Measurements from ENCODE around the gene ITGB3BP.
"Not testable (repeated sequence)": the region's sequence is repeated elsewhere in the genome, so short reads cannot be mapped to it uniquely, and the experiment has no call there.

The ITGB3BP gene

DNA sequence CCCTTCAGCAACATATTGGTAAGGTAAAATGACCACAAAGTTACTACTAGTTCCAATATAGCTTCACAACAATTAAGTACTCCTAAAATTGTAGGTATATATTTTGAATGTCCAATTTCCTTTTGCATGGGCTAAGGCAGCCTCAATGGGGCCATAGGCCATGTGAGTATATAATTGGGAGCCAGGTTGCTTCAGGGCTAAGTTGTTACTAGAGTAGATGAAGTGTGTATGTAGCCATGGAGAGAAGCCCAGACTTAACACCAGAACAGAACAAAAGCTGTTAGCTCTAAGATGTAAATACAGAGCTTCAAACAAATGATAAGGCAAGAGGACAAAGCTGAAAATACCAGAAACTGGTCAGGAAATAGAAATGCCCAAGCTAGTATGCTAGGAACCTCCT lies 16.2 kb downstream of the ITGB3BP start:
- DNase-seq (ENCODE audit: low read depth): no peak

DNA sequence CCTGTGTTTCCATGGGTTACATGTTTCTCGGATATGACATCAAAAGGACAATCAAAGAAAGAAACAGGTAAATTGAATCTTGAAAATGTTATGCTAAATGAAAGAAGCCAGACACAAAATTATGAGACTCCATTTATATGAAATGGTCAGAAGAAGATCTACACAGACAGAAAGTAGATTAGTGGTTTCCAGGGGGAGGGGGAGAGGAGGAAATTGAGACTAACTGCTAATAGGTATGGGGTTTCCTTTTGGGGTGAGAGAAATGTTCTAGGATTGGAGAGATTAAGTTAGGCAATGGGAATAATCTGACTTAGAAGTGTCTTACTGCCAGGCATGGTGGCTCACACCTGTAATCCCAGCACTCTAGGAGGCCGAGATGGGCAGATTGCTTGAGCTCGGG lies 21.8 kb downstream of the ITGB3BP start:
- no peak for DNase-seq (ENCODE audit: low read depth)

DNA sequence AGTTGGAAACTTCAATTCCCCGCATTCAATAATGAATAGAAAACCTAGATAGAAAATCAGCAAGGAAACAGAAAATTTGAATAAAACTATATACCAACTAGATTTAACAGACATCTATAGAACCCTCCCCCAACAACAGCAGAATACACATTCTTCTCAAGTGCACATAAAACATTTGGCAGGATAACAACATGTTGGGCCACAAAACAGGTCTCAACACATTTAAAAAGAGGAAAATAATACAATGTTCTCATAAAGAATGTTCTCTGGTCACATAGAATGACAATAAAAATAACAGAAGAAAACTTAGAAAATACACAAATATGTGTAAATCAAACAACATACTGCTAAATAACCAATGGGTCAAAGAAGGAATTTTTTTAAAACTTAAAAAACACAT lies 24.9 kb downstream of the ITGB3BP start:
- no peak for DNase-seq (ENCODE audit: low read depth)

DNA sequence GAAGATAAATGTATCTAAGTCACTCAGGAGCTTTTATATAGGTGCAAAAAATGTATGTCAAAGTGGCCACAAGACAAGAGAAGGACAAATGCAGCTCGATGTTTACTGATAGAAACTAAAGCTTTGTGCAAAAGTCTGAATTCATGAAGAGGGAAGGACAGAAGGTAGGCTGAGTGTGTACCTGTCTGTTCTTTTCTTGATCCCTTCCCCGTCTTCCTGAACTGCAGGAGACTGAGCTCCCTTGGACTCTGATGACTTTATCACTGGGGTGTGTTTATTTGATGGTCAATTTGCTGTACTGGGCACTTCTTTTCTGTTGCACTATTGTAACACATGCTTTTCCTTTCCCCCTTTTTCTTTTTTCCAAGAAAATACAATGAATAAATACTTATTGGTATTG lies 25.4 kb downstream of the ITGB3BP start:
- DNase-seq (ENCODE audit: low read depth): no peak

DNA sequence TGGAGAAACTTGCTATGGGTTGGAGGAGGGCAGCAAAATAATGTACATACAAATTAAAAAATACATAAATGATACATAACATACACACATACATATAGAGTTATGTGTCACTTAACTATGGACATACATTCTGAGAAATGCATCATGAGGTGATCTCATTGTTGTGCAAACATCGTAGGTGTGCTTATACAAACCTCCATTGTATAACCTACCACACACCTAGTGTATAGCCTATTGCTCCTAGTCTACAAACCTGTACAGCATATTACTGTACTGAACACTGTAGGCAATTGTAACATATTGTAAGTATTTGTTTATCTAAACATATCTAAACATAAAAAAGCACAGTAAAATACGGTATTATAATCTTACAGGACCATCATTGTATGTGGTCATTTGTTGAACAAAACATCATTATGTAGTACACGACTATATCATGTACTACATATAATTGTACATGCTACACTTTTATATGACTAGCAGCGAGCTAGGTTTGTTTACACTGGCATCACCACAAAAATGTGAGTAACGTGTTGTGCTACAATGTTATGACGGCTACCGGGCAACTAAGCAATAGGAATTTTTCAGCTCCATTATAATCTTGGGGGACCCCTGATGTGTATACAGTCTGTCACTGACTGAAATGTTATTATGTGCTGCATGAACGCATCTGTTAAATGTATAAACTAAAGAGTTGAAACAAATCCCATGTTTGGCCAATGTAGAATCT lies 35.5 kb downstream of the ITGB3BP start:
- peak; percentile 34 for DNase-seq (ENCODE audit: low read depth)

DNA sequence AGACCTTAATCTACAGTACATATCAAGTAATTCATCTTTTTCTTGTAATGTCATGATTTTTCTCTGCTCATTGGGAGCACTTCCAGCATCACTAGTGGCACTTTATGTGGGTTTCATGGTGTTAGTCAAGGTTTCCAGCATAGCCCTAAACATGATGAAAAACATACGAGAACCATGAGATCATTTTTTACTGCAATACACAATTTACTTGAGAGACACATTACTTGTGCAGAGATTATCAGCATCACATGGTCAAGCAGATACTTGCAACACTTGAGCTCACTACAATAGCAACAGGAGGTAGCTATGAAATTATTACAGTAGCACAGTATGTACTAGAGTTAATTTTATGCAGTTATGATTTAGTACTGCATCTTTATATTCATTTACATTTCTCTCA lies 36.4 kb downstream of the ITGB3BP start:
- DNase-seq (ENCODE audit: low read depth): no peak

DNA sequence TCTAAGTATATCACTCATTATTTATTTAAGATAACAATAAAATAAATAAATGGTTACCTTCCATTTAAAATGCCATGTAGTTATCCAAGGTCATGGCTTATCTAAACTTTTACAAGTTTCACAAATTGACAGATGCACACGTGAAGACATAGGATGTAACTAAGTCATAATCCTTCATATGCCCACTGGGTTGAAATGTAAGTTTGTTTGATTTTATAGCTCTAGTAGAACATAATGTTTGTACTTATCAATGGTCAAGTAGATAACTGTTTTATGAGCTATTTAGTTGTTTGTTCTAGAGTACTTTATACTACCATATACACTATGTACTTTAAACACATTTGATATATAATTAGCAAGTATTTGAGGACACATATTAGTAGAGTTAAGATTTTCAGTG lies 43.0 kb downstream of the ITGB3BP start:
- no peak for DNase-seq (ENCODE audit: low read depth)

DNA sequence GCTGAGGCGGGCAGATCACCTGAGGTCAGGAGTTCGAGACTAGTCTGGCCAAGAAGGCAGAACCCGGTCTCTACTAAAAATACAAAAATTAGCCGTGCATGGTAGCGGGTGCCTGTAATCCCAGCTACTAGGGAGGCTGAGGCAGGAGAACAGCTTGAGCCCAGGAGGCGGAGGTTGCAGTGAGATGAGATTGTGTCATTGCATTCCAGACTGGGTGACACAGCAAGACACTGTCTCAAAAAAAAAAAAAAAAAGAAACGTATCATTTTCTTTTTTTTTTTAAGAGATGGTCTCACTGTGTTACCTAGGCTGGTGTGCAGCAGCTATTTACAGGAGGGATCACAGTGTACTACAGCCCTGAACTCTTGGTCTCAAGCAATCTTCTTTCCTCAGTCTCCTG lies 47.3 kb downstream of the ITGB3BP start:
- DNase-seq (ENCODE audit: low read depth): no peak

DNA sequence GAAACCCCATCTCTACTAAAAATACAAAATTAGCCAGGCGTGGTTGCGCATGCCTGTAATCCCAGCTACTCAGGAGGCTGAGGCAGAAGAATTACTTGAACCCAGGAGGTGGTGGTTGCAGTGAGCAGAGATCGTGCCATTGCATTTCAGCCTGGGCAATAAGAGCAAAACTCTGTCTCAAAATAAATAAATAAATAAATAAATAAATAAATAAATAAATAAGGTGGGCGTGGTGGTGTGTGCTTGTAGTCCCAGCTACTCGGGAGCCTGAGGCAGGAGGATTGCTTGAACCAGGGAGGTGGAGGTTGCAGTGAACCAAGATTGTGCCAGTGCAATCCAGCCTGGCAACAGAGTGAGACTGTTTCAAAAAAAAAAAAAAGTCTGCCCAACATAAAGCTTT lies 54.3 kb downstream of the ITGB3BP start:
- DNase-seq (ENCODE audit: low read depth): not testable (repeated sequence)

DNA sequence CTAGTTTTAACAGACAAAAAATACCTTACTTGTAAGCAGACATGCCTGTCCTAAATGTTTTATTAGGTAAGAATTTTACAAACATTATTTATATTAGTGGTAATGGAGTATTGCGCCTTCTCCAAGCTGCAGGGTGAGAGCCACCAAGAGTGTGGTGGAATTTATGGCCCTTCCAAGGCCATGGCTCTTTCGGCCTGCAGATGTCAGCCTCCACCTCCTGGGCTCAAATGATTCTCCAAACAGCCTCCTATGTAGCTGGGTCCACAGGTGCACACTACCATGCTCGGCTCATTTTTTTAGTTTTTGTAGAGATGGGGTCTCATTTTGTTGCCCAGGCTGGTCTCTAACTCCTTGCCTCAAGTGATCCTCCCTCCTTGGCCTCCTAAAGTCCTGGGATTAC lies 56.3 kb downstream of the ITGB3BP start:
- DNase-seq (ENCODE audit: low read depth): no peak

DNA sequence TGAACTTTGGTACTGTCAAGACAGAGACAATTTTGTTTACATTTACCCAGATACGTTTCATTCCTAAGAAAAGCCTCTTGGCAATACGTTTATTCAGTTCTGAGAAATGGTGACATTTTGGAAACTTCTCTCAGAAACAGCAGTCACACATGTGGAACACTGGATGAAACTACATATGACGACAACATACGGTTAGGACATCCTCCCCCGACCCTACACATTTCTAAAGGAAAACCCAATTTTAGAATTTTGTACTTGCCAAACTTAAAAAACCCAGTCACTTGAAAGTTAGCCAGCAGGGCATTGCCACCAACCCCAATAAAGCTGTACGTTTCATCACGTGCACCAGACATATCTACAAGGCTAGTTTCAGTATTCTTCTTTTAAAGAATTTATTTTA lies 56.8 kb downstream of the ITGB3BP start:
- DNase-seq (ENCODE audit: low read depth): no peak

DNA sequence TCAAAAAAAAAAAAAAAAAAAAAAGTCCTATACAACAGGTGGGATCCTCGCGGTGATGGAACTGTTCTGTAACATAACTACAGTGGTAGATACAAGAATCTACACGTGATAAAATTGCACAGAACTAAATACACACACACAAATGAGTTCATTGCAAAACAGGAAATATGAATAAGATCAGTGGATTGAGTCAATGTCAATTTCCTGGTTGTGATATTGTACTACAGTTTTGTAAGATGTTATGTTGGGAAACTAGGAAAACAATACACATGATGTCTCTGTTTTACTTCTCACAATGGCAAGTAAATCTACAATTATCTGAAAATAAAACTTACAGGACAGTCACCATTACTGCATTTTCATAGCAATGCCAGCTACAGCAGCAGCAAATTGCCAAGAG lies 59.8 kb downstream of the ITGB3BP start:
- DNase-seq (ENCODE audit: low read depth): no peak

DNA sequence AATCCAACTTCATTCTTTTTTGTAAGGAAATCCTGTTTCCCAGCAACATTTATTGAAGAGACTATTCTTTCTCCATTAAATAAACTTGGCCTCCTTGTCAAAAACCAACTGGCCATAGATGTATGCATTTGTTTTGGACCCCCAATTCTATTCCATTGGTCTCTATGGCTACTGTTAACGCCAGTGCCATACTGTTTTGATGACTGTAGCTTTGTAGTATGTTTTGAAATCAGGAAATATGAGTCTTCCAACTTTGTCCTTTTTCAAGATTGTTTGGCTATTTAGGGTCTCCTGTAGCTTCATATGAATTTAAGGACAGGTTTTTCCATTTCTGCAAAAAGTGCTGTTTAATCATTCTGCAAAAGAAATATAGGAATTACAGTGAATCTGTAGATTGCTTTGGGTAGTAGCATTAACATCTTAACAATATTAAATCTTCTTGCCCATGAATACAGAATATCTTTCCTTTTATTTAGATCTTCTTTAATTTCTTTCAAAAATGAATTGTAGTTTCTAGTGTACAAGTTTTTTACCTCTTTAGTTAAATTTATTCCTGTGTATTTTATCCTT lies 61.3 kb downstream of the ITGB3BP start:
- no peak for DNase-seq (ENCODE audit: low read depth)

DNA sequence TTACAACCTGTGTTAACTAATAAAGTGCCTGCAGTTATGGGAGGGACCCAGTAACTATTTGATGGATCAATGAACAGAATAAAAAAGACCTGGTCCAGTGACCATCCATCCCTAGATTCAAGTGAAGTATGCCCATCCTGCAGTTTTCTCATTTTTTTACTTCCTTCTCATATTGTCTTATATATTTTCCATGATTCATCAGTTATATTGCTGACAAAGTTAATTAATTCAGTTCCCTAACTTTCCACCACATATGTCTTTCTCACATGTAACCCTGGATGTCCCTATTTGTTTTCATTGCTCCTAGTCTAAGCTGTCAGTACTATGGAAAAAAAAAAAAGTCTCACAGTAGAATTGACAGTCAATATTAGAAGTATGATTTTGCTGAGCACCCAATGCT lies 64.3 kb downstream of the ITGB3BP start:
- no peak for DNase-seq (ENCODE audit: low read depth)

DNA sequence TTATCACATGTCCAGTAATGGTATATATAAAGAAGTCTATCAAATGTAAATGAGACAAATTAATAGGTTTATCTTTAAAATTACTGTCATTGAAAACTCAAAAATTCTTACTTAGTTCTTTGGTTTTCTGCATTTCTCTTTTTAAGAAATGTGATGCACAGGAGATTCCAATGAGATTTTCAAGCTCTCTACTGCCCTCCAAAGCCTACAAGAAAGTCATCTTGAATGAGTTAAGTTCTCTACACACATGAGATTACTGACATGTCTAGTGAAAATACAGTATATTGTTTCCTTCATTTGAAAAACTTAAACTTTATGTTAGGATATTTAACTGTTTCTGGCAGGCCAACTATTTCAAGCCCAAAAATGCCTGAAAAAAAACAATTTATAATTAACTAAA lies 68.8 kb downstream of the ITGB3BP start:
- no peak for DNase-seq (ENCODE audit: low read depth)

DNA sequence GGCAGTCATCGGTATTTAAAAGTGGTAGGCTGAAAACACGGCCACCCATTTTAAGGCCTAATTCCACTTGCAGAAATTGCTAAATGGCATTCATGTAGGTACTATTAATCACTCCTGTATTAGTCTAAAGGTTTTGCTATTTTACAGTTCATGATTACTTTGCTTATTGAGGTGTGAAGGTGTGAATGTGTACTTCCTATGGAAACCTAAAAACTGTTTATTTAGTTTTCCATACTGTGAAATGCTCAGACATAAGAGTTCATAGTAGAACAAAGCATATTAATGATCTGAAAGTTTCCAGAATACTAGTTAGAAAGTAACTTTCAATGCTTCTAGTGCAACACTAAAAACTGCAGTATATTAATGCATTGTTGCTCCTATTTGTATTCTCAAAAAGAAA lies 69.8 kb downstream of the ITGB3BP start:
- no peak for DNase-seq (ENCODE audit: low read depth)

DNA sequence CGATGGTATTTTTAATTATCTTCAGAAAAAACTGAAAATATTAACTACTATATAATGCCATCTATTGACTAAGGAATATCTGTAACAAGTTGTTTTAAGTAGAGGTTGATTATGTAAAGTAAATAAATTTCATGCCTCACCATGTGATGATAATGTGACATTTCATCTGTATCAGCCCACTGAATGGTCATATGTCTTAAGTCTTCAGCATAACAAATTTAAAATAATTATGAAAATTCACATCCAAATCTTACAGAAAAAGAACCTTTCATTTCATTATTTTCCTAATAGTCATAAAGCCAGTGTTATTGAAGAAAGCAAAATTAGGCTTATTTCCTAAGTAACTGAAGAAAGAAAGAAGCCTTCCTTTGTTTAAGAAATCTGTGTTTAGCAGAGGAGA lies 72.6 kb downstream of the ITGB3BP start:
- no peak for DNase-seq (ENCODE audit: low read depth)

DNA sequence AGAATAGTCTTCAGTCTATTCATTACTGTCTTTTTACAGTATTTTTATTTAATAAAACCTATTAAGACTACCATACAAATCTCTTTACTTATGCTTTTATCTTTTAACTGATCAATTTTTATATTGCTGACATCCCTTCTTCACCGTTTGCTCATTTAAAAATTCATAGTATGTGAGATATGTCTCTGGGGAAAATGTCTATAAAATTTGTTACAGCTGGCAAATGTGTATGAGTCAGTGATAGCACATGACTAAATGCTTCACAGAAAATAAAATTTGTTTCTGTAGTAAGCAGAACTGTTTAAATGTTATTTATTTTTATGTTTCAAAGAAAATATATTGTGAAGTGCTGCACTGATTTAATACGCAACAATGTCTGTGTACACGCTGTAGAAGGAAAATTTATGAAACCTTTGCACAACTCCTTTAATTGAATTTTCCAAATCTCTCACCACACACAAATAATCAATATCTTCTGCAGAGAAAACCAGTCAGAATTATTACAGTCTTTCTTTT lies 74.2 kb downstream of the ITGB3BP start:
- no peak for DNase-seq (ENCODE audit: low read depth)

DNA sequence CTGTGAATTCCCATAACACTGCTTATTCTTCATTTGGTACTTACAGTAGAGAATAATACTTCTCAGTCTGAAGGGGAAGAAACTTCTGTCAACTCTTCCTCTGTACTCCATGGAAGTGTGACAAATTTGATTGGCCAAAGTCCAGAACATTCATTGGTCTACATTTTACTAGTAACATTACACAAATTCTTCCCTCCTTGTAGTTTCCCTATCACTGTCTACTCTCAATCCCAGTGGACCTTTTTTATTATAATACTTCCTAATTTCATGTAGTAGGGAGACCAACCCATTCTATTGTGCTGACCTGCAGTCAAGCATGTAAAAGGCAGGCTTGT lies 80.9 kb downstream of the ITGB3BP start:
- DNase-seq (ENCODE audit: low read depth): no peak

DNA sequence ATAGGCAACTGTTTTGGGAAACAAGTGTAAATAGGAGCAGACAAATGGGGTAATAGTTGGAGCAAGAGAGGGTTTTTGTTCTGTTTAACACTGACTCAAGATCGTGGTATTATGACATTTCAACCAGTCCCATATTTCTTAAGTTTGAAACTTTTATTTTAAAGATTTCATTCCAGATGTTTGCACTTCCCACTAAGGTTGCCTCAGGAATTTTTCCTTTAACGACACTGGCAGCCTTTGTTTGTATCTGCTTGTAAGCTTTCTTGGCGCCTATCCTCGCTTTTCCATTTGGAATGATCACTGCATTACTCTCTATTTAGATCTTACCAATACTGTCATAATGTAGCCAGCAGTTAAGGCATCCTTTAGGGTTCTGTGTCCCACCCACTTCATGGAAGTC lies 87.9 kb downstream of the ITGB3BP start:
- no peak for DNase-seq (ENCODE audit: low read depth)

DNA sequence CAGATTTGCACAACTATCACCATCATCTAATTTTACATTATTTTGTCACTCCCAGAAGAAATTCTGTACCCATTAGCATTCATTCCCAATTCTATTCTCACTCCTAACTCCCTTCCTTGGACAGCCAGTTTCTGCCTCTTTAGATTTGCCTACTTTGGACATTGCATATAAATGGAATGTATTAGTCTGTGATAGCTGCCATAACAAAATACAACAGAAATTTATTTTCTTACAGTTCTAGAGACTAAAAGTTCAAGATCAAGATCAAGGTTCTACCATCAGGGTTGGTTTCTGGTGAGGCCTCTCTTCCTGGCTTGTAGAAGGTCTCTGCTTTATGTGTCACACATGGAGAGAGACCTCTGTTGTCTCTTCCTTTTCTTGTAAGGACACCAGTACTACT lies 93.7 kb downstream of the ITGB3BP start:
- DNase-seq (ENCODE audit: low read depth): no peak

DNA sequence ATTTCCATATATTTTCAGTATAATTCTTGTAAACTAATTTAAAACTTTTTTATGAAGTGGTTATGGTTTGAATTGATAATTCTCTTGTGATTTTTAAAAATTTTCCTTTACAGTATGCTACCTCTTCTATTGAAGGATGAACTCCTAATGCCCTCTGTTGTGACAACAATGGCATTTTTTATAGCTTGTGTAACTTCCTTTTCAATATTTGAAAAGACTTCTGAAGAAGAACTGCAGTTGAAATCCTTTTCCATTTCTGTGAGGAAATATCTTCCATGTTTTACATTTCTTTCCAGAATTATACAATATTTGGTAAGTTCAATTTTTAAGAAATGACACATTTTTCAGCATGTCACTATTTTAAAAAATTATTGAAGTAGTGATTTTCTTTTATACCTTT lies 94.2 kb downstream of the ITGB3BP start:
- no peak for DNase-seq (ENCODE audit: low read depth)

DNA sequence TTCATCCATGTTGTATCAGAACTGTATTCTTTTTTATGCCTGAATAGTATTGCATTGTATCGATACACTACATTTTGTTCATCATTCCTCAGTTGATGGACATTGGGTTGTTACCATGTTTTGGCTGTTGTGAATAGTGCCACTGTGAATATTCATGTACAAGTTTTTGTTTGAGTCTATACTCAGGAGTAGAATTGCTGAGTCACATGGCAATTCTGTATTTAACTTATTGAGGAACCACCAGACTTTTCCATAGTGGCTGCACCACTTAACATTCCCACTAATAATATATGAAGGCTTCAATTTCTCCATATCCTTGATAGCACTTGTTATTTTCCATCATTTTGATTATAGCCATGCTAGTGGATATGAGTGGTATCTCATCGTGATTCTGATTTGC lies 99.4 kb downstream of the ITGB3BP start:
- DNase-seq (ENCODE audit: low read depth): no peak

DNA sequence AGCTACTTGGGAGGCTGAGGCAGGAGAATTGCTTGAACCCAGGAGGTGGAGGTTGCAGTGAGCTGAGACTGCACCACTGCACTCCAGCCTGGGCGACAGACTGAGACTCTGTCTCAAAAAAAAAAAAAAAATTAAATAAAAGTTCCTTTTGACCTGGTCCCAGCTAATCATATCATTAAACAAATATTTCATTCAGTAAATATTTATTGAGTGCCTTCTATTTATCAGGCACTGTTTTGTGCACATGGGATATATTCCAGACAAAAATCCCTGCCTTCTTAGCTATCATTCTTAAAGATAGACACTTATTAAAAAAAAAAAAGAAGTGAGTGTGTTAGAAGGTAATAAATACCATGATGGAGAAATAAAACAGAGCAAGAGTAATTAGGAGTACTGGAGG lies 102.3 kb downstream of the ITGB3BP start:
- not testable (repeated sequence) for DNase-seq (ENCODE audit: low read depth)

All from non-pigmented ciliary epithelial cell (primary cell).